GM23248 (cell line): ENCODE results near the gene MGAT3.

ENCODE experiments used
- EZH2 ChIP-seq: fragments of 200-600 bp; sonication (generic); IDR thresholded peaks from 2 replicates; pipeline ENCODE4 v1.6.1; 2018; ENCODE audit warnings: antibody characterized with exemption, mild to moderate bottlenecking; ENCODE audit not compliant: insufficient read depth, poor library complexity, severe bottlenecking
- EZH2phosphoT487 ChIP-seq: fragments of 200-600 bp; sonication (generic); IDR thresholded peaks from 2 replicates; pipeline ENCODE4 v1.6.1; 2018; ENCODE audit warnings: antibody characterized with exemption, moderate library complexity, mild to moderate bottlenecking, low read depth; ENCODE audit not compliant: insufficient read depth

GRCh38 chr22:39450258-39450955 is 6.4 kb upstream of the MGAT3 start:
- no peak for TF ChIP-seq EZH2
- TF ChIP-seq EZH2phosphoT487: no peak
